ENCODE data around the gene AAMP.

AAMP gene

DNA sequence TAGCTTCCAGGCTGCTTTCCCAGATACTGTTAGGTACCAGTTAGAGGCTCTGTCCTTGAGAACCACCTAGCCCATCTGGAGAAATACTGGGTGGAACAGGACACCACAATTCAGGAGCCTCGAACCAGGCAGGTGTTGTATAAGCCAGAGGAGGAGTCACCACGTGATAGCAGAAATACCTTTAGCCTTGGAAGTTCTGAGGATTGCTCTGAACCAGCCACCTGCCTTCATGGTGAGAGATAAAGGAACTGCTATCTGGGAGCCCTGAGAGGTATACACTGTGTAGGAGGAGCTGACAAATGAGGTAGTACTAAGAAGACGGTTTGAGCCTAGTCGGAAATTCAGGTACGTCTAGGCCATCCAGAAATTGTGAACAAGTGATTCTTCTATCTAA is 16.7 kb downstream of the AAMP start:
- Histone ChIP-seq H3K27me3 (no peaks in the 10 kb centered on the region), H3K4me3 (ENCODE audit: low read depth in 1 of 2, low read length in 1 of 2) (no peak overlapping the region), H3K36me3 (peaks cover 92% of the 10 kb centered on the region), H3K27ac (peak overlapping the region; percentile 44), H3K9me3 (peaks cover 9% of the 10 kb centered on the region), H3K4me1 (ENCODE audit: control insufficient read depth in 1 of 2, insufficient read depth in 1 of 2, low read depth in 1 of 2, low read length in 1 of 2) (peaks cover 5 to 9% of the 10 kb centered on the region in 2 experiments)
- TF ChIP-seq, protein P1, sequence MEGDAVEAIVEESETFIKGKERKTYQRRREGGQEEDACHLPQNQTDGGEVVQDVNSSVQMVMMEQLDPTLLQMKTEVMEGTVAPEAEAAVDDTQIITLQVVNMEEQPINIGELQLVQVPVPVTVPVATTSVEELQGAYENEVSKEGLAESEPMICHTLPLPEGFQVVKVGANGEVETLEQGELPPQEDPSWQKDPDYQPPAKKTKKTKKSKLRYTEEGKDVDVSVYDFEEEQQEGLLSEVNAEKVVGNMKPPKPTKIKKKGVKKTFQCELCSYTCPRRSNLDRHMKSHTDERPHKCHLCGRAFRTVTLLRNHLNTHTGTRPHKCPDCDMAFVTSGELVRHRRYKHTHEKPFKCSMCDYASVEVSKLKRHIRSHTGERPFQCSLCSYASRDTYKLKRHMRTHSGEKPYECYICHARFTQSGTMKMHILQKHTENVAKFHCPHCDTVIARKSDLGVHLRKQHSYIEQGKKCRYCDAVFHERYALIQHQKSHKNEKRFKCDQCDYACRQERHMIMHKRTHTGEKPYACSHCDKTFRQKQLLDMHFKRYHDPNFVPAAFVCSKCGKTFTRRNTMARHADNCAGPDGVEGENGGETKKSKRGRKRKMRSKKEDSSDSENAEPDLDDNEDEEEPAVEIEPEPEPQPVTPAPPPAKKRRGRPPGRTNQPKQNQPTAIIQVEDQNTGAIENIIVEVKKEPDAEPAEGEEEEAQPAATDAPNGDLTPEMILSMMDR (IDR thresholded peaks at IDR 0.05), result no peak

DNA sequence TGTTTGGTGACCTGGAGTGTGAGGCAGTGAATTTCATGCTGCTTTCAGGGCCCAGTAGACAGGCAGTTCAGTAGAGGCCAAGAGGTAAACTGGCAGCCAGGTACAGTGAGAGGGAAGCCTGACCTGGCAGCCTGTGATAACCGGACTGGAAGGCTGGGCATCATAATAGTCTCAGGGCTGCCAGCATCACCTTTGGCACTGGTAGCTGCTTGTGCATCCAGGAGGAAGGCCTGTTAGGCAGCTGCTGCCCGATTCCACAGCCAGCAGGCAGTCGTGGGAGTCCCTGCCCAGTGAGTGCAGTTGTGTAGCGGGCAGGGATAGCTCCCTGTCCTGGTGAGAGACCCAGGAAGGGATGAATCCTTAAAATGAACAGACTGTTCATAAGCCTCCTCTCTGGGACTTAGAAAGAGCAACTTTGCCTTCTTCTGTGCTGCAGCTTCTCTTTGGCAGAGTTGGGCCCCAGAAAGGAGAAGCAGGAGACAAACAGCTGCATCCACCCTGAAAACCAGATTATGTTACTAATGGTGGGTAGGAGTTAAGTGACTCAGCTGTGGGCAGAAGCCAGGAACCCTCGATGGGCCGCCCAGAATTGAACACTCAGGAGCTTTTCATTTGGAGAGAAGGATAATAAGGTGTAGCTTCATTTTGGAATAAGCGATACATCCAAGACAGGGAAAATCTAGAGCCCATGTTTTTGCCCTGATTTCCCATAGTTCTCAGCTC is 17.3 kb downstream of the AAMP start:
- TF ChIP-seq, protein P1 (IDR thresholded peaks at IDR 0.05), result no peak
- Histone ChIP-seq H3K27me3 (no peaks in the 10 kb centered on the region), H3K27ac (peak overlapping the region; percentile 44), H3K36me3 (peaks cover 97% of the 10 kb centered on the region), H3K4me1 (ENCODE audit: control insufficient read depth in 1 of 2, insufficient read depth in 1 of 2, low read depth in 1 of 2, low read length in 1 of 2) (peaks cover 4% of the 10 kb centered on the region in 2 experiments), H3K9me3 (peaks cover 9% of the 10 kb centered on the region), H3K4me3 (ENCODE audit: low read depth in 1 of 2, low read length in 1 of 2) (no peak overlapping the region)

DNA sequence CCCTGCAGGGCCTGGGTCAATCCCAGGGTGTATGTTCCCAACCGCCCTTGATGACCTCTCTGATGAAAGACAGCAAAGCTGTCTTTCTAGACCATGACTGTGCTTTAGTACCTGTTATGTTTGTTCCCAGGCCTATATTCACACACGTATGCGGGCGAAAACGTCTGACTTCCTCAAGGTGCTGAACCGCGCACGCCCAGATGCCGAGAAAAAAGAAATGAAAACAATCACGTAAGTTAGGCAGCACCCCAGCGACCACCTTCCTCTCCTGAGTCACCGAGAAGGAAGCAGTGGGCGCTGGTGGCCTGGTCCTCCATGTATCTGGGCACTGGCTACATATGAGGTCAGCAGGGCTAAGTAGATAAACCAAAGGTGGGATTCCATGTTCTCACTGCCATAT is 20.2 kb downstream of the AAMP start:
- H3K27ac ChIP-seq, result peak overlapping the region; percentile 23
- peaks cover 100% of the 10 kb centered on the region for H3K36me3 ChIP-seq

DNA sequence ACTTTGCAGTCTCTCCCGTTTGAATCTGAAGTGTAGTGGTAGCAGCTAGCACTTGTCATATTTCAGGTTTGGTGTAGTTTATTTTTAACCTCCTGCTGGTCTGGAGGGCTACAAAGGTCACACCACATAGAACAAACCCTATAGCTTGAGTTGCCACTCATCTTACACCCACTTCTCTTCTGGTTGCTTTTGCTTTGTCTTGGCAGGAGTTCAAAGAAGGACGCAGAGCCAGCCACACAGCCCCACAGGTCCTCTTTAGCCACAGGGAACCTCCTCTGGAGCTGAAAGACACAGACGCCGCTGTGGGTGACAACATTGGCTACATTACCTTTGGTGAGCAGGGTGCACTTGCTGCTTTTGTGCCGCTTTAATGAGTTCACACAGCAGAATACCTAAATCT is 24.7 kb downstream of the AAMP start:
- Histone ChIP-seq H3K9me3 (peaks cover 9% of the 10 kb centered on the region), H3K36me3 (peaks cover 100% of the 10 kb centered on the region), H3K27ac (no peak overlapping the region), H3K4me1 (ENCODE audit: control insufficient read depth in 1 of 2, insufficient read depth in 1 of 2, low read depth in 1 of 2, low read length in 1 of 2) (no peaks in the 10 kb centered on the region), H3K4me3 (ENCODE audit: low read depth in 1 of 2, low read length in 1 of 2) (no peak overlapping the region), H3K27me3 (no peaks in the 10 kb centered on the region)
- TF ChIP-seq, protein P1 (IDR thresholded peaks at IDR 0.05), result no peak

More for the DNA sequence above, 20.2 kb downstream of the AAMP start:
- H3K9me3 ChIP-seq, result peaks cover 9% of the 10 kb centered on the region
- TF ChIP-seq, protein P1 (IDR thresholded peaks at IDR 0.05), result no peak
- H3K4me1 ChIP-seq (ENCODE audit: control insufficient read depth in 1 of 2, insufficient read depth in 1 of 2, low read depth in 1 of 2, low read length in 1 of 2), result no peaks in the 10 kb centered on the region
- no peaks in the 10 kb centered on the region for H3K27me3 ChIP-seq
- no peak overlapping the region for H3K4me3 ChIP-seq (ENCODE audit: low read depth in 1 of 2, low read length in 1 of 2)

DNA sequence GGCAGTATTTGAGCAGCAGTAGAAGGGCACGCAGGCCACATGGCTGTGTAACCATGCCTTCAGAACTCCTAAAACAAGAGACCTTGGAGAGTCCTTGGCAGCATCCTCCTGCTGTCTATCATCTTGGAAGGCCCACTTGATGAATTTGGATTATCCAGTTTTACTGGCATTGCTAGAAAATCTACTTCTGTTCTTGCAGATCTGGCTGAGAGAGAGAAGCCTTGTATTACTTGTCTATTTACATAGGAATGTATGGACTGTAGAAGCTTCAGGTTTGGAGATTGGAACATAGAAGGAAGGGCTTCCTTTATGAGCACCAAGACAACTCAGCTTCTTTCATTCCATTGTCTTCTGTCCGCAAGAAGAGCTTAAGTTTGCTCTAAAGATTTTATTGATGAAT is 25.3 kb downstream of the AAMP start:
- H3K4me1 ChIP-seq (ENCODE audit: control insufficient read depth in 1 of 2, insufficient read depth in 1 of 2, low read depth in 1 of 2, low read length in 1 of 2), result no peaks in the 10 kb centered on the region
- peaks cover 100% of the 10 kb centered on the region for H3K36me3 ChIP-seq
- H3K27me3 ChIP-seq, result no peaks in the 10 kb centered on the region
- TF ChIP-seq, protein P1 (IDR thresholded peaks at IDR 0.05), result no peak
- H3K27ac ChIP-seq, result peak overlapping the region; percentile 10
- no peak overlapping the region for H3K4me3 ChIP-seq (ENCODE audit: low read depth in 1 of 2, low read length in 1 of 2)
- H3K9me3 ChIP-seq, result peaks cover 4% of the 10 kb centered on the region
